ENCODE measurements around the gene HCFC1R1. TPM values are rescaled to one million over a fixed set of nuclear protein-coding genes. Genes with fewer than 3 reads are reported as not detected.

Gene HCFC1R1
- polyA plus RNA-seq, 3 donors, result 16.7 to 27.1 (median 19.9) TPM

GRCh38 chr16:2973605-2974318 is 50.0 kb downstream of the HCFC1R1 start:
- TF ChIP-seq CTCF (IDR thresholded peaks at IDR 0.05), result no peak
- intact Hi-C loops (cut with micrococcal nuclease), result no loop called here
- no peak overlapping the region for H3K4me2 ChIP-seq (replicated peaks; ENCODE audit: extremely low read depth, low read length, poor library complexity, severe bottlenecking)
- H3K36me3 Mint-ChIP-seq, result peaks cover 10 to 27% of the 10 kb centered on the region in 2 donors
- H3K4me1 ChIP-seq (ENCODE audit: control insufficient read depth in 1 of 2, insufficient read depth in 2 of 2, low read length in 2 of 2), result peaks cover 12 to 23% of the 10 kb centered on the region in 2 donors
- H3K27ac ChIP-seq (ENCODE audit: low read depth in 1 of 2, low read length in 2 of 2), result no peak overlapping the region
- peaks cover 20 to 31% of the 10 kb centered on the region in 2 donors for H3K36me3 ChIP-seq (replicated peaks in 1 of 2; ENCODE audit: control insufficient read depth in 1 of 2, insufficient read depth in 2 of 2, low read length in 2 of 2)
- no peaks in the 10 kb centered on the region for H3K9me3 Mint-ChIP-seq
- peaks cover 22% of the 10 kb centered on the region for H3K4me1 Mint-ChIP-seq
- H3K9me3 ChIP-seq (replicated peaks in 1 of 2; ENCODE audit: control insufficient read depth in 1 of 2, insufficient read depth in 1 of 2, low read length in 2 of 2), result no peaks in the 10 kb centered on the region
- H3K4me3 Mint-ChIP-seq, result no peak overlapping the region
- H2AFZ ChIP-seq (ENCODE audit: insufficient read depth, low read depth, low read length, poor library complexity, severe bottlenecking), result no peak overlapping the region
- H3K27me3 ChIP-seq (ENCODE audit: control insufficient read depth in 2 of 2, insufficient read depth in 2 of 2, low read length in 2 of 2), result no peaks in the 10 kb centered on the region
- H3K9ac ChIP-seq (ENCODE audit: insufficient read depth, low read length, poor library complexity, severe bottlenecking), result no peak overlapping the region
- H3K79me2 ChIP-seq (ENCODE audit: insufficient read depth, low read length), result peaks cover 23% of the 10 kb centered on the region
- 94% methylated on average over 14 of the region's 17 CpGs for WGBS (ENCODE audit: insufficient coverage)
- H3K27me3 Mint-ChIP-seq (ENCODE audit: low read depth in 3 of 3), result peaks cover 0 to 1% (median under 1%) of the 10 kb centered on the region in 3 donors
- peaks cover 23% of the 10 kb centered on the region for H4K20me1 ChIP-seq (ENCODE audit: insufficient read depth, low read length)
- no peak overlapping the region for H3K4me3 ChIP-seq (replicated peaks in 1 of 3; ENCODE audit: low read depth in 2 of 3, low read length in 3 of 3)
- no peak for DNase-seq
- no peak overlapping the region for H3K27ac Mint-ChIP-seq

- Histone ChIP-seq H3K4me3 (replicated peaks in 1 of 3; ENCODE audit: low read depth in 2 of 3, low read length in 3 of 3) (no peak overlapping the region), H3K27me3 (ENCODE audit: control insufficient read depth in 2 of 2, insufficient read depth in 2 of 2, low read length in 2 of 2) (peaks cover under 1 to 6% of the 10 kb centered on the region in 2 donors), H3K4me2 (replicated peaks; ENCODE audit: extremely low read depth, low read length, poor library complexity, severe bottlenecking) (no peak overlapping the region), H3K79me2 (ENCODE audit: insufficient read depth, low read length) (peaks cover 23% of the 10 kb centered on the region), H3K9me3 (replicated peaks in 1 of 2; ENCODE audit: control insufficient read depth in 1 of 2, insufficient read depth in 1 of 2, low read length in 2 of 2) (no peaks in the 10 kb centered on the region), H3K27ac (ENCODE audit: low read depth in 1 of 2, low read length in 2 of 2) (no peak overlapping the region), H2AFZ (ENCODE audit: insufficient read depth, low read depth, low read length, poor library complexity, severe bottlenecking) (no peak overlapping the region), H4K20me1 (ENCODE audit: insufficient read depth, low read length) (peaks cover 29% of the 10 kb centered on the region), H3K36me3 (replicated peaks in 1 of 2; ENCODE audit: control insufficient read depth in 1 of 2, insufficient read depth in 2 of 2, low read length in 2 of 2) (peaks cover 20 to 31% of the 10 kb centered on the region in 2 donors), H3K9ac (ENCODE audit: insufficient read depth, low read length, poor library complexity, severe bottlenecking) (no peak overlapping the region), H3K4me1 (ENCODE audit: control insufficient read depth in 1 of 2, insufficient read depth in 2 of 2, low read length in 2 of 2) (peaks cover 19 to 29% of the 10 kb centered on the region in 2 donors)
- Mint-ChIP-seq H3K4me1 (peaks cover 25% of the 10 kb centered on the region), H3K4me3 (no peak overlapping the region), H3K36me3 (peaks cover 12 to 28% of the 10 kb centered on the region in 2 donors), H3K27me3 (ENCODE audit: low read depth in 3 of 3) (peaks cover 6 to 7% (median 7%) of the 10 kb centered on the region in 3 donors), H3K9me3 (peaks cover 0 to 5% (median 2%) of the 10 kb centered on the region in 7 donors), H3K27ac (peak overlapping the region in 1 of 7 donors; percentile 80)
- DNase-seq, result no peak
- no peak for TF ChIP-seq CTCF (IDR thresholded peaks at IDR 0.05)
- intact Hi-C loops (cut with micrococcal nuclease), result no loop called here
- WGBS (ENCODE audit: insufficient coverage), result 100% methylated on average over 3 of the region's 5 CpGs
Measured at GRCh38 chr16:2973093-2973492, 50.6 kb downstream of the HCFC1R1 start.

Small RNAs within 50 kb of the gene (small RNA-seq; reads per million reads assigned to genes)
- not detected for gene LINC00514 (ENCODE audit: insufficient read length, low read depth)

Other genes starting within 250 kb of the HCFC1R1 start
- gene ELOB, start 246.7 kb downstream of the HCFC1R1 start, polyA plus RNA-seq, result 100 to 1,000 TPM; 150 to 405 (median 363) TPM
- gene PRSS33, start 236.4 kb downstream of the HCFC1R1 start, polyA plus RNA-seq, result under 1 TPM in 1 of 3 donors, not detected in 2; 0.05 TPM
- gene PRSS41, start 225.5 kb downstream of the HCFC1R1 start, polyA plus RNA-seq, result not detected
- gene PRSS21, start 206.7 kb downstream of the HCFC1R1 start, polyA plus RNA-seq, result 1 to 10 TPM; 2.1 to 9.0 (median 3.1) TPM
- 10 to 100 TPM in 2 of 3 donors, 1 to 10 TPM in 1; 6.8 to 12.9 (median 11.0) TPM for gene ZG16B, start 193.6 kb downstream of the HCFC1R1 start, polyA plus RNA-seq
- gene PRSS22, start 165.8 kb downstream of the HCFC1R1 start, polyA plus RNA-seq, result not detected
- gene FLYWCH2, start 140.7 kb downstream of the HCFC1R1 start, polyA plus RNA-seq, result 10 to 100 TPM; 10.9 to 14.8 (median 12.7) TPM
- gene FLYWCH1, start 112.0 kb downstream of the HCFC1R1 start, polyA plus RNA-seq, result 10 to 100 TPM in 1 of 3 donors, 1 to 10 TPM in 2; 5.0 to 42.7 (median 7.1) TPM
- gene KREMEN2, start 59.7 kb downstream of the HCFC1R1 start, polyA plus RNA-seq, result under 1 TPM in 1 of 3 donors, not detected in 2; 0.09 TPM
- 10 to 100 TPM in 1 of 3 donors, 1 to 10 TPM in 2; 6.3 to 14.2 (median 8.9) TPM for gene PAQR4, start 54.6 kb downstream of the HCFC1R1 start, polyA plus RNA-seq
- 1 to 10 TPM in 2 of 3 donors, under 1 TPM in 1; 0.39 to 3.2 (median 3.0) TPM for gene PKMYT1, start 43.5 kb downstream of the HCFC1R1 start, polyA plus RNA-seq
- gene CLDN9, start 11.0 kb downstream of the HCFC1R1 start, polyA plus RNA-seq, result 1 to 10 TPM in 1 of 3 donors, not detected in 2; 2.1 TPM
- gene CLDN6, start 5.8 kb downstream of the HCFC1R1 start, polyA plus RNA-seq, result not detected
- gene TNFRSF12A, start 3.6 kb downstream of the HCFC1R1 start, polyA plus RNA-seq, result 1 to 10 TPM; 2.9 to 6.2 (median 5.7) TPM
- 10 to 100 TPM; 42.4 to 59.2 (median 57.7) TPM for gene THOC6, start 93 bp upstream of the HCFC1R1 start, polyA plus RNA-seq
- not detected for gene BICDL2, start 13.0 kb upstream of the HCFC1R1 start, polyA plus RNA-seq
- gene MMP25, start 22.6 kb upstream of the HCFC1R1 start, polyA plus RNA-seq, result 10 to 100 TPM in 1 of 3 donors, 1 to 10 TPM in 1, under 1 TPM in 1; 0.71 to 26.6 (median 2.6) TPM
- 1 to 10 TPM in 2 of 3 donors, under 1 TPM in 1; 0.53 to 8.0 (median 5.6) TPM for gene IL32, start 41.7 kb upstream of the HCFC1R1 start, polyA plus RNA-seq
- gene ZSCAN10, start 75.4 kb upstream of the HCFC1R1 start, polyA plus RNA-seq, result under 1 TPM in 1 of 3 donors, not detected in 2; 0.29 TPM
- 1 to 10 TPM; 1.0 to 6.7 (median 1.3) TPM for gene ZNF205, start 88.6 kb upstream of the HCFC1R1 start, polyA plus RNA-seq
- gene ZNF213, start 111.1 kb upstream of the HCFC1R1 start, polyA plus RNA-seq, result 1 to 10 TPM; 1.5 to 2.6 (median 1.8) TPM
- gene OR1F1, start 164.3 kb upstream of the HCFC1R1 start, polyA plus RNA-seq, result not detected
- 1 to 10 TPM; 2.0 to 2.8 (median 2.5) TPM for gene ZNF200, start 211.2 kb upstream of the HCFC1R1 start, polyA plus RNA-seq
- 10 to 100 TPM; 37.7 to 78.0 (median 73.2) TPM for gene MEFV, start 232.7 kb upstream of the HCFC1R1 start, polyA plus RNA-seq

All from CD14-positive monocyte (primary cell).